Mesothelial cell of epicardium (in vitro differentiated cells): ENCODE measurements around the gene AFM. TPM values are rescaled to one million over a fixed set of nuclear protein-coding genes. Genes with fewer than 3 reads are reported as not detected.

Experiments
- DNase-seq, 2 experiments: peaks; one replicate each; pipeline ENCODE4 v3.0.0; 2021; ENCODE audit warnings: low spot score in 2 of 2; ENCODE audit not compliant: unreplicated experiment in 2 of 2
- H3K27ac Mint-ChIP-seq: 2 replicates; pipeline ENCODE4 v1.8.0; 2021; ENCODE audit warnings: mixed read lengths
- H3K27me3 Mint-ChIP-seq: 2 replicates; pipeline ENCODE4 v1.8.0; 2021; ENCODE audit warnings: low read depth, mixed read lengths
- H3K36me3 Mint-ChIP-seq: 2 replicates; pipeline ENCODE4 v1.8.0; 2021; ENCODE audit warnings: mixed read lengths
- H3K4me1 Mint-ChIP-seq: 2 replicates; pipeline ENCODE4 v1.8.0; 2021; ENCODE audit warnings: mixed read lengths
- H3K4me3 Mint-ChIP-seq: 2 replicates; pipeline ENCODE4 v1.8.0; 2021; ENCODE audit warnings: mild to moderate bottlenecking, moderate library complexity, mixed read lengths
- H3K9me3 Mint-ChIP-seq: 2 replicates; pipeline ENCODE4 v1.8.0; 2021; ENCODE audit warnings: mixed read lengths
- CTCF ChIP-seq: fragments of 200-600 bp; sonication (generic); IDR thresholded peaks from one replicate; pipeline ENCODE4 v1.5.0; 2021; ENCODE audit warnings: antibody characterized with exemption; ENCODE audit not compliant: unreplicated experiment
- total RNA-seq: library from RNA; stranded (reverse); gene quantifications from 3 replicates; pipeline ENCODE4 v1.2.1, GENCODE V29; 2021

Gene AFM
- total RNA-seq, 1 donor from 2014 or later, result not detected

GRCh38 chr4:73487233-73487632, 5.7 kb downstream of the AFM start:
- no peak overlapping the region for H3K4me3 Mint-ChIP-seq
- no peaks in the 10 kb centered on the region for H3K4me1 Mint-ChIP-seq
- H3K27me3 Mint-ChIP-seq, result peaks cover 6% of the 10 kb centered on the region
- no peak for DNase-seq
- no peak overlapping the region for H3K27ac Mint-ChIP-seq
- TF ChIP-seq CTCF, result no peak
- H3K9me3 Mint-ChIP-seq, result no peaks in the 10 kb centered on the region
- H3K36me3 Mint-ChIP-seq, result no peaks in the 10 kb centered on the region

GRCh38 chr4:73499996-73500765, 18.6 kb downstream of the AFM start:
- DNase-seq, result no peak

GRCh38 chr4:73501664-73502265, 20.2 kb downstream of the AFM start:
- Mint-ChIP-seq H3K27me3 (no peaks in the 10 kb centered on the region), H3K4me3 (no peak overlapping the region), H3K27ac (no peak overlapping the region), H3K4me1 (peaks cover 5% of the 10 kb centered on the region), H3K9me3 (no peaks in the 10 kb centered on the region), H3K36me3 (no peaks in the 10 kb centered on the region)
- no peak for TF ChIP-seq CTCF
- no peak for DNase-seq

More at GRCh38 chr4:73499996-73500765, 18.6 kb downstream of the AFM start:
- no peak for TF ChIP-seq CTCF
- peak overlapping the region; percentile 15 for H3K27ac Mint-ChIP-seq
- peaks cover 5% of the 10 kb centered on the region for H3K4me1 Mint-ChIP-seq
- no peaks in the 10 kb centered on the region for H3K9me3 Mint-ChIP-seq
- no peak overlapping the region for H3K4me3 Mint-ChIP-seq
- no peaks in the 10 kb centered on the region for H3K36me3 Mint-ChIP-seq
- H3K27me3 Mint-ChIP-seq, result no peaks in the 10 kb centered on the region

- Mint-ChIP-seq H3K4me3 (no peak overlapping the region), H3K27me3 (no peaks in the 10 kb centered on the region), H3K4me1 (no peaks in the 10 kb centered on the region), H3K36me3 (no peaks in the 10 kb centered on the region), H3K9me3 (no peaks in the 10 kb centered on the region), H3K27ac (no peak overlapping the region)
- no peak for TF ChIP-seq CTCF
- no peak for DNase-seq
These were observed 24.0 kb downstream of the AFM start for GRCh38 chr4:73505567-73505966.

GRCh38 chr4:73507541-73507940, 26.0 kb downstream of the AFM start:
- TF ChIP-seq CTCF, result no peak
- no peak overlapping the region for H3K4me3 Mint-ChIP-seq
- H3K27me3 Mint-ChIP-seq, result no peaks in the 10 kb centered on the region
- H3K36me3 Mint-ChIP-seq, result no peaks in the 10 kb centered on the region
- DNase-seq, result no peak
- no peak overlapping the region for H3K27ac Mint-ChIP-seq
- H3K9me3 Mint-ChIP-seq, result no peaks in the 10 kb centered on the region
- H3K4me1 Mint-ChIP-seq, result no peaks in the 10 kb centered on the region
